ENCODE data around the gene HNRNPLL. TPM values are rescaled to one million over a fixed set of nuclear protein-coding genes. Genes with fewer than 3 reads are reported as not detected.

Gene HNRNPLL
- total RNA-seq, 1 experiment from 2014 or later, result 41.3 TPM

DNA sequence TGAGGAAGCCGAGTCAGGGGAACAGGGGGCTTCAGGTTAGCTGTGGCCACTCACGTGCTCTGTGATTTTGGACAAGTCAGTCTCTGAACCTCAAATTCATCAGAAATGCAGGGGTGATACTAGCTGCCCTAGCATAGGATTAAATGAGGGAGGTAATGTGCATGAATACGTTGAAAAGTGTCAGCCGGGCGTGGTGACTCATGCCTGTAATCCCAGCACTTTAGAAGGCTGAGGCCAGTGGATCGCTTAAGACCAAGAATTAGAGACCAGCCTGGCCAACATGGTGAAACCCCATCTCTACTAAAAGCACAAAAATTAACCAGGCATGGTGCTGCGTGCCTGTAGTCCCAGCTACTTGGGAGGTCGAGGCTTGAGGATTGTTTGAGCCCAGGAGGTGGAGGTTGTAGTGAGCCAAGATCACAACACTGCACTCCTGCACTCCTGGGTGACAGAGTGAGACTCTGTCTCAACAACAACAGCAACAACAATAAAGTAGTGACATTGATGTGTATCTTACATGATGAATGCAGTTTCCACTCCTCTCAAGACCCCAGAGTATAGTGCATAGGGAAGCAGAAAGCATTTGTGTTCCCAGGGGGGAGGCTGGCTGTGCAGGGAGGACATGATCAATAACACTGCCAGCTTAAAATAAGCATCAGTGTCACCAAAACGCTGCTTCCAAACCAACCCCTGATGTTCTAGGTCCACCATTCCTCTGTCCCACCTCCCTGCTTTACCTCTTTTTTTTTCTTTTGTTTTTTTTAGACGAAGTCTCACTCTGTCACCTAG is 68.8 kb downstream of the HNRNPLL start:
- no peak for DNase-seq (ENCODE audit: extremely low read depth, low read depth)

DNA sequence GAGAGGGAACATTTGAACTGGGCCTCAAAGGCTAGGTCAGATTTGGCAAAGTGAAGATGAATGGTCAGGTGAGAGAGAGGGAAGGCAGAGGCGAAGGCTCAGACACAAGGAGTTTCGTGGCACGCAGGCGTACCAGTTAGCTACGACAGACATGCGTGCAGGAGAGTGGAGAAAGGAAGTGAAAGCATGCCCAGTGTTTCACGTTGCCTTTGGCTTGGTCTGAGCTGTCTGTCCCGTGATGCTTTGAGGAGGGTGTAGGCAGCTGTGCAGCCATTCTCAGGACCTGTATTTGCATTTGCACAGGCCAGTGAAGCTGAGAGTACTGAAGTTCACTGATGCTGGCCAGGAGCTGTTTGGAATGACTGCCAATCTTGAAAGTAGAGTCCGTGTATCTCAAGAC is 69.5 kb downstream of the HNRNPLL start:
- no peak for DNase-seq (ENCODE audit: extremely low read depth, low read depth)

DNA sequence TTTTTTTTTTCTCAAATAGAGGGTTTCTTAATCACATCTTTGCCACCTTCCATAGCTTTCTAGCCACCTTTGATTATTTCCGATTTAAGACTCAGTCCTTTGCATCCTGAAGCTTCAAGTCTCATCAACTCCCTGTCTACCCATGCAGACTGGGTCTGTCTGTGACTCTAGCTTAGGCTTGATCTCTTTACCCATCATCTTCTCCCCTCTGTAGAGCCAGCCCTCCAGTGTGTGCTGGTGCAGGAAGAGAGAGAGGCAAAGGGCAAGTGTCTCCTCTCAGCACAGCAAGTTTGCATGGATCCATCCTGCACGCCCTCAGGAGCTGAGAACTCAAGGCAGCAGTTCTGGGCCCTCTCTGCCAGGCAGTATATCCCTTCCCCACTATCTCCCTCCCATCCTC is 70.4 kb downstream of the HNRNPLL start:
- no peak for DNase-seq (ENCODE audit: extremely low read depth, low read depth)

DNA sequence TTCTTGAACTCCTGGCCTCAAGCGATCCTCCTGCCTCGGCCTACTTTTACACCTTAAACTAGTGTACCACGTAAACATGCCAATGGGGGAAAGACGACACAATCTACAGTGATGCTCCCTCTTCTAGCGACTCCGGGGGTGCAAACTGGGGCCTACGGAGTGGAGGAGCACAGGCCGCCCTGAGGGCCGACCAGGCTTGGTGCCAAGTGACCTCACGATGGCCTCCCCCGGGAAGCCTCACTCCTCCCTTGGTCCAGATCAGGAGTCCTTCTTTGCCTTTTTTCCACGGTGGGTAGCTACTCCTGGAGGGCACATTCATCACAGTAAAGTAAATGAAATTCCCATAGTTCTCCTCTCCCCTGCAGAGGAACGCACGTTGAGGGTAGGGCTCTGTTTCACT is 73.5 kb downstream of the HNRNPLL start:
- no peak for DNase-seq (ENCODE audit: extremely low read depth, low read depth)

DNA sequence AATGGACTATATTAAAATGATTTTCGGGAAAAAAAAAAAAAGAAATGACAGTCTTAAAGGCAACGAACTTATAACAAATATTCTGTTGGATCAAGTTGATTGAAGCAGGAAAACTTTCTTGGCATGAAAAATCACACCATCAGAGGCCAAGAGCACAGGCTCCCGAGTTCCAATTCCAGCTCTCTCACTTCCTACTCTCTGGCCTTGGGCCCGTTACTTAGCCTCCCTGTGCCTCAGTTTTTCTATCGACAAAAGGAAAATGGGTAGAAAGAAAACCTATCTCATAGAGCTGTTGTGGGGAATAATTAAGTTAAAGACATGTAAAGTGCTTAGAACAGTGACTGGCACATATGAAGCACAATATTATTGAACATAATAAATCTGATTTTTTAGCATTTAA is 74.2 kb downstream of the HNRNPLL start:
- DNase-seq (ENCODE audit: extremely low read depth, low read depth), result no peak

DNA sequence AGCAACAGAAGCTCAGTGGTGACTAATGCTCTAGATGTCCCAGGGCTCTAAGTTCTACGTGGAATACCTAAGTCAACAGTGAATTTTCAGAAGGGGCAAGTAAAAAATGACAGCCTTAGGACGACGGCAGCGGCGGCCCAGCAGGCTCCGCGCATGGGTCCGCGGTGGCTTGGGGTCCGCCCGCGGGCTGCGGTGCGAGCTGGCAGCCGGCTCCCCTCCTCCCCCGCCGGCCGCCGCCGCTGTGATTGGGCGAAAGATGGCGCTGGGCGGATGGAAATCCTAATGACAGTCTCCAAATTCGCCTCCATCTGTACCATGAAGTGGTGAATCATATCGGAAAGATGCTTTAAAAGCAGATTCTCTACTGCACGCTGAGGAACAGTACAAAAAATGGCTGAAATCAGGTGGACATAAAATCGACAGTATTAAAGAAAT is 74.7 kb downstream of the HNRNPLL start:
- DNase-seq (ENCODE audit: extremely low read depth, low read depth), result peak; percentile 36

DNA sequence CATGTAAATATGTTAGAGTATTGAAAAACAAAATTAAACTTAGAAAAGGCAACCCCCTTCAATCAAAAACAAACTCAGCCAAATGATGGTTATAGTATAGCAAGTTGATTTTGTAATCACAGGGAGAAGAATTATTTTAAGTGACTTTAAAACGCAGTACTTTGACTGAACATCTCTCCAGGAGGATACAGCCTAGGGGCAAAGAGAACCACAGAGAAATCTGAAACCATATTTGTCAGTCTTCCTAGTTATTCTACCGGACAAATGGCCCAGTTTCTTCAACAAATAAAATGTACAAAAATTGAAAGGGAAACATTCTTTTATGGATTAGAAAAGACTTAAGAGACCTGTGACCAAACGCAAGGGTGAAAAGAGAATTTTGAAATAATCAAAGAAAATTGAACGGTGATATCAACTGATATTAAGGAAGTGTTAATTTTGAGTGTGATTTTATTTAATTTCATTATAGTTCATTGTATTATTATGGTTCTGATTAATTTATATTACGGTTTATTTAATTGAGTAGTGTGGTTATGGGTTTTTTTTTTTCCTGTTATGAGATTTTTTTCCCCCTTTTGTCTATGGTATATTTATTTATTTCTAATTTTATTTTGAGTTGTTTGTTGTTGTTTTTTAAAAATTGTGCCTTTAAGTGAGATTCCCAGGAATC is 75.3 kb downstream of the HNRNPLL start:
- DNase-seq (ENCODE audit: extremely low read depth, low read depth), result no peak

DNA sequence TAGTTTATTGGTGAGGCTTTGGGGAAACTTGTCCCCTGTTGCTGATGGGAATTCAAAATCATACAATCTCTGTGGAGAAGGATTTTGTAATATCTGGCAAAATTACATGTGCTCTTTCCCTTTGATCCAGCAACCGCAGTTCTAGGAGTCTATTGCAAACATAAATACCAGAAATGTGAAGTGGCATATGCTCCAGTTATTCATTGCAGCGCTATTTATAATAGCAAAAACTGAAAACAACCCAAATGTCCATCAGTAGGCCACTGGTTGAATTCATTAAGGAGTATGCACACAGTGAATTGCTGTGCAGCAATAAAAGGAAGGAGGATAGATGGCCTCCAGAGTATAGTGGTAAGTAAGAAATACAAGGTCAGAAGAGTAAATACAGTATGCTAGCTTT is 76.5 kb downstream of the HNRNPLL start:
- no peak for DNase-seq (ENCODE audit: extremely low read depth, low read depth)

DNA sequence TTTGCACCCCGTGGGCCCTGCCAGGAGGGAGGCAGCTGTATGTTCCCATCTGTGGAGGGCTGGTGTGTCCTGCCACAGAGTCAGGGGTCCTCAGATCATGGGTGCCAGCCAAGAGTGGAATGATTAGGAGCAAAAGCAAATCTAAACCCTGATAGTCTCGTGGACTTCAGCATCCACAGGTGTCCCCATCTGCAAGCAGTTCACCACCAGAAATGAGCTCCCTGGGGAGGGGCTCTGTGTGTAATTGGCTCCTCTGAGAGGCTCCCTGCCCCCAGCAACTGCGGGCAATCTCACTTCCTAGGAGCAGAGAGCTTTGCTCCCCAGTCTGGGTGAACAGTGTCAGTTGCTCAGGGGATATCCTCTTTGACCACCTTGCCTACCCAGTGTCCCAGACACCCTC is 78.1 kb downstream of the HNRNPLL start:
- no peak for DNase-seq (ENCODE audit: extremely low read depth, low read depth)

DNA sequence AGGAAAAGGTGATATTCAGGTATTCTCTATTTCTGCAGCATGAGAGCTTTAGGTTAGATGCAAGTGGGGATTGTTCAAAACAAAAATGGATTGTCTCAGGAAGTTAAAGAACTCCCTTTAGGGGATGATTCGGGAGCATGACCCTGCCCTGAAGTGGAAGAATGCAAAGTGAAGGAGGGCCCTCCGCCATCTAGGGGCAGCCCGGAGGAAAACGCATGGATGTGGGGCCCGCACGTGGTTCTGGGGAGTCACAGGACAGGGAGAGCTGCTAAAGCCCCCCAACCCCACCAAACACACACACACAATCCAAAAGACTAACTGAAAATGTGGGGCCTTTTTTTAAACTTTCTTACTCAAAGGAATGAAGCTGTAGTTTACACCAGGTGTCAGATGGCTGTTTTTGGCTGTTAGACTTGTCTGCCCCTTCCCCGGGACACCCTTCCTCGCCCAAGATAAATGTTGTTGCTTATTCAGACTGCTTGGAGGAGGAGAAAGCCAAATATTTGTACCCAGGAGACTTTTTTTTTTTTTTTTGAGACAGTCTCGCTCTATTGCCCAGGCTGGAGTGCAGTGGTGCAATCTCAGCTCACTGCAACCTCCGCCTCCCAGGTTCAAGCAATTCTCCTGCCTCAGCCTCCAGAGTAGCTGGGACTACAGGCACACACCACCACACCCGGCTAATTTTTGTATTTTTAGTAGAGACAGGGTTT is 78.8 kb downstream of the HNRNPLL start:
- DNase-seq (ENCODE audit: extremely low read depth, low read depth), result no peak

DNA sequence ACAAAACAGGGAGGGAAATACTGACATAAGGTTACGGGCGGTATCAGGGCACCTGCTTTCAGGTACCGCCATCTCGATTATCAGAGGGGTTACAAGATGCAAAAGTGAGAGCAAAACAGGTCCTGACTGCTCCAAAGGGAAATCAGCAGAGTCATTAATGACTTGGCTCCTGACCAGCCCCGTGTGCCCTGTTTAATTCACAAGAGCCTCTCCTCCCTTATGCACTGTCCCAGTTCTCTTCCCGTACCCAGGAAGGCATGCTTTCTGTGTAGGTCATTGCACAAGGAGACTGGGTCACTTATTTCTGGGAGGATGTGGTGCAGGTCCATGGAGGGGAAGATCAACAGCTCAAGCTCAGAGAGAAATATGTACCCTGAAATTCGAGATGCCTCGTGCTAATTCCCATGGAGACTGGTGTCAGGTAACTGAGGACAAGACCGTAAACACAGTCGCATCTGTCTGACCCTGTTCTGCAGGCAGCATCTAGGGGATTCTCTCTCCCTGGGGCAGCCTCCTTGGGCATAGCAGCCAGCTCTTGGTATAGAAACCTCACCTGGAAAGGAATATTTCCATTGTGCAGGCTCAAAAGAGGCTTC is 79.9 kb downstream of the HNRNPLL start:
- no peak for DNase-seq (ENCODE audit: extremely low read depth, low read depth)

DNA sequence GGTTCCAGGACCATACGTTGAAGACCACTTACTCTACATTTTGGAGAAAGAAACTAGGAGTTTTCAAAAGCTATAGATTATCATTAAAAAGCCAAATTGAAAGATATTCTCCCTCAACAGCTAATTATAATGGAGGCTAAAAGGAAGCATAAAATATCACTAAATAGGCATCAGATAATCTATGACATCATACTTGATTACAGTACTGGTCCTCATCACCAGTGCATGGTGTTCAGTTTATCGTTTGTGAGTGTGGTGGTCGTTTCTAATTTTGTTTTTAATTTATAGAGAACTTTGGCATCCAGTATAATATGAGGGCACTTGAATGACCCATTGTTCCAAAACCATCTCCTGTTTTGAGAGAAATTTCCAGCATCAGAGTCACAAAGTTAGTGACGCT is 80.9 kb downstream of the HNRNPLL start:
- no peak for DNase-seq (ENCODE audit: extremely low read depth, low read depth)

DNA sequence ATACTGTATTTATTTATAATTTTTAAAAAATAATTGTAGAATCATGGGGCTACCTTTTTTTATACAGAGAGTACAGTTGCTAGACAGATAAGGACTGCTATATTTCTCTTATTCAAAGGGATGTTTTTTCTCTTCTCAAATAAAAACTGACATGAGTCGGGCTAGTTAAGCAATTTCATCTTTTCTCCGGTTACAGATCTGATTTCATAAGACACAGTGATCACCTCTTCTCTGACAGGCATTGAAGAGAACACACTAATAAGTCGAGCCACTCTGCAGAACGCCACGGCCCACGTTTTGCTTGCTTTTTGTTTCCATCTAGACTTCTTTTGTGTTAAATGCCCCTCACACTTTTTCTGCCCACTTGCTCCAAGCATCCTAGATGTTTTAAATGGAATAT is 85.4 kb downstream of the HNRNPLL start:
- DNase-seq (ENCODE audit: extremely low read depth, low read depth), result no peak

DNA sequence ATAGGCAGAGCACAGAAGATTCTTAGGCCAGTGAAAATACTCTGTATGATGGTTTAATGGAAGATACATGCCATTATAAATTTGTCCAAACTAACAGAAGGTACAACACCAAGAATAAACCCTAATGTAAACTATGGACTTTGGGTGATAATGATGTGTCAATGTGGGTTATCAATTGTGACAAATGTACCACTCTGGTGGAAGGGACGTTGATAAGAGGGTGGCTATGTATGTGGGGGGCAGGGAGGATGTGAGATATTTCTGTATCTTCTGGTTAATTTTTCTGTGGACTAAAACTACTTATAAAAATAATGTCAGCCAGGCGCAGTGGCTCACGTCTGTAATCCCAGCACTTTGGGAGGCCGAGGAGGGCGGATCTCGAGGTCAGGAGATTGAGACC is 86.2 kb downstream of the HNRNPLL start:
- no peak for DNase-seq (ENCODE audit: extremely low read depth, low read depth)

DNA sequence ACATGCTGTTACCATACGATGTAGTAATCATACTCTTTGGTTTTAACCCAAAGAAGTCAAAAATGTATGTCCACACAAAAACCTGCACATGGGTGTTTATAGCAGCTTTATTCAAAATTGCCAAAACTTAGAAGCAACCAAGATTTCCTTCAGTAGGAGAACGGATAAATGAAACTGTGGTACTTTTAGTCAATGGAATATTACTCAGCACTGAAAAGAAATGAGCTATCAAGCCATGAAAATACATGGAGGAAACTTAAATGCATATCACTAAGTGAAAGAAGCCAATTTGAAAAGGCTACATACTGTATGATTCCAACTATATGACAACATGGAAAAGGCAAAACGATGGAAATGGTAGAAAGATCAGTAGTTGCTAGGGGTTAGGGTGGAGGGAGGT is 86.6 kb downstream of the HNRNPLL start:
- no peak for DNase-seq (ENCODE audit: extremely low read depth, low read depth)

DNA sequence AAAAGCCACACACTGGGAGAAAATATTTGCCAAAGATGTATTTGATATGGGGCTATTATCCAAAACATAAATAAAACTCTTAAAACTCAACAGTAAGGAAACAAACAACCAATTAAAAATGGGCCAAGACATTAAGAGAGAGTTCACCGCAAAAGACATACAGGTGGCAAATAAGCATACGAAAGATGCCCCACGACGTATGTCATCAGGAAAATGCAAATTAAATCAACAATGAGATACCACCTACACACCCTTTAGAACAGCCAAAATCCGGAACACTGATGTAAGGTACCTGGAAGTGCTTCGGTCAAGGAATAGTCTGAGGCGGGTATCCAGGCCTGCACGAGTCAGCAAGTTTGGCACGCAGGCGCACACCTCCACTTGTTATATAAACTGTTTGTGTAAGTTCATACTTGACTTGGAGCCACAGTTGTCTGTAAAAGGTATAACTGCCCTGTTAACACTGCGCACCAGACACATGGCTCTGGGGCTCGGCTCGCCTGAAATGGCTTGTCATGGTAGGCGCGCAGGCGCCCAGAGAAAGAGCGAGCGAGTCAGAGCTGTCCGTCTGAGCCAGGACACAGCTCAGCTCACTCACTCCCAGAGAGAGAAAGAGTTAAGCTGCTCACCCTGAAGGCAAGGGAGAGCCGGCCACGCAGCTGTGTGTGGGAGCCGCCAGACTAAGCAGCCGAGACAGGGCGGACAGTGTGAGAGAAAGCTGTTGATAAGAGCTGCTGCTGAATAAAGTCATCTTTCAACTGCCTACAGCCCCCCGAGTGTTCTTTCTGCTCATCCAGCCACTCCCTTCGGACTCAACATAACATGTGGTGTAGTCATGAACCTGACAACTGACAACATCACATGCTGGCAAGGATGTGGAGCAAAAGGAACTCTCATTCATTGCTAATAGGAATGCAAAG is 87.3 kb downstream of the HNRNPLL start:
- DNase-seq (ENCODE audit: extremely low read depth, low read depth), result peak; percentile 68

DNA sequence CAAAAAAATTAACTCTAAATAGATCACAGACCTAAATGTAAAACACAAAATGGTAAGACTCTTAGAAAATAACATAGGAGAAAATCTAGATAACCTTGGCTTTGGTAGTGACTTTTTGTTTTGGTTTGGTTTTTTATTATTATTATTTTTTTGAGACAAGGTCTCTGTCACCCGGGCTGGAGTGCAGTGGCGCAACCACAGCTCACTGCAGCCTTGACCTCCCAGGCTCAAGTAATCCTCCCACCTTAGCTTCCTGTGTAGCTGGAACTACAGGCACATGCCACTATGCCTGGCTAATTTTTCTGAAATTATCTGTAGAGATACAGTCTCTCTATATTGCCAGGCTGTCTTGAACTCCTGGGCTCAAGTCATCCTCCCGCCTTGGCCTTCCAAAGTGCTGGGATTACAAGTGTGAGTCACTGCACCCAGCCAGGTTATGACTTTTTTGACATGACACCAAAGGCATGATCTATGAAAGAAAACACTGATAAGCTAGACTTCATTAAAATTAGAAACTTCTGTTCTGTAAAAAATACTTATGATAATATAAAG is 88.0 kb downstream of the HNRNPLL start:
- no peak for DNase-seq (ENCODE audit: extremely low read depth, low read depth)

DNA sequence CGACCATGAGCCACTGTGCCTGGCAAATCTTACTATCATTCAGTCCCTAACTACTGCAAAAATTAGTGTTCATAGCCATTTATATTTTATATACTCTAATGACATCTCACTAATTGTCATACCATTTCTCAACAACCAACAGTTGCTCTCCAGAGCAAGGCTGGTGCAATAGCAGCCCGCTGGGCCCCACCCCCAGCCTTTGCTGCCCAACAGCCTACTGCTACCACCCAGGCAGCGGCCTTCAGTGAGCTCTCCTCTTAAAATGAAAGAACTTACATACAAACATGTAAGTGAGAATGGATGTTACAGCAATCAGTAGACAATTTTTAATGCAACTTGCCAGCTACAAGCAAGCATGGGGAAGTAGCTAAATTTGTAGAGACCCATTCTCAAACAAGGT is 90.5 kb downstream of the HNRNPLL start:
- DNase-seq (ENCODE audit: extremely low read depth, low read depth), result no peak
